GM12878 (cell line): ENCODE measurements around the gene TAPBP. TPM values are rescaled to one million over a fixed set of nuclear protein-coding genes. Genes with fewer than 3 reads are reported as not detected.

ENCODE experiments used
- ATAC-seq: fragments of 200-7000 bp; cut with Tn5 transposase; 3 replicates; pipeline ENCODE4 v1.9.1; 2020; ENCODE audit warnings: mild to moderate bottlenecking, moderate library complexity
- BruUV-seq: library from RNA; stranded (reverse); fragments of 400-500 nt; replicated peaks from 2 replicates; lab custom pipeline; 2021; lab: Mats Ljungman, UMichigan
- CTCF ChIA-PET: fragments of 300-600 bp; sonication (Branson Sonifier 250); formaldehyde crosslinking; extraction: SDS; loops from one replicate; lab custom pipeline; 2021; ENCODE audit warnings: inconsistent platforms; lab: Yijun Ruan, JAX
- POLR2A ChIA-PET: fragments of 350-600 bp; formaldehyde crosslinking; extraction: SDS; loops from one replicate; lab custom pipeline; 2021; ENCODE audit warnings: inconsistent platforms; lab: Charles Lee
- RAD21 ChIA-PET: fragments of 300-600 bp; sonication (Branson Sonifier 250); formaldehyde crosslinking; loops from one replicate; lab custom pipeline; 2023; ENCODE audit warnings: antibody characterized with exemption; ENCODE audit not compliant: unreplicated experiment; lab: Charles Lee
- SMC1A ChIA-PET: fragments of 300-600 bp; sonication (Branson Sonifier 250); formaldehyde crosslinking; loops from one replicate; lab custom pipeline; 2023; ENCODE audit not compliant: unreplicated experiment, uncharacterized antibody; lab: Charles Lee
- DNase-seq: peaks from one replicate; pipeline ENCODE4 v3.0.0-alpha.2; 2011; ENCODE audit warnings: low read depth, low spot score
- FAIRE-seq: peaks from 3 replicates; lab custom pipeline; 2011; peaks lifted over from hg19 to GRCh38; lab: Jason Lieb, UNC
- H2AFZ ChIP-seq: 2 replicates; pipeline ENCODE4 v1.6.0; 2011; ENCODE audit warnings: low read depth, low read length, control low read depth; ENCODE audit not compliant: control insufficient read depth
- H3K27ac ChIP-seq: 2 replicates; pipeline ENCODE4 v1.5.1; 2011; ENCODE audit warnings: control low read depth; ENCODE audit not compliant: control insufficient read depth, insufficient read depth
- H3K27me3 ChIP-seq, 2 experiments: replicated peaks in 1 of 2; 2 replicates each; pipeline versions ENCODE4 v1.6.0 to v1.6.1; 2011; ENCODE audit warnings: low read length in 1 of 2; ENCODE audit not compliant: control insufficient read depth in 2 of 2, insufficient read depth in 2 of 2
- H3K36me3 ChIP-seq, 2 experiments: 2 replicates each; pipeline ENCODE4 v1.5.1; 2011; ENCODE audit warnings: low read length in 1 of 2; ENCODE audit not compliant: control insufficient read depth in 2 of 2, insufficient read depth in 2 of 2
- H3K4me1 ChIP-seq: 2 replicates; pipeline ENCODE4 v1.6.1; 2011; ENCODE audit warnings: mild to moderate bottlenecking, low read length, moderate library complexity, mixed read lengths; ENCODE audit not compliant: control insufficient read depth, insufficient read depth
- H3K4me2 ChIP-seq: 2 replicates; pipeline ENCODE4 v1.6.0; 2011; ENCODE audit warnings: control low read depth; ENCODE audit not compliant: control insufficient read depth, insufficient read depth
- H3K4me3 ChIP-seq: fragments of 200-600 bp; sonication (generic); 2 replicates; pipeline ENCODE4 v1.5.1; 2016
- H3K79me2 ChIP-seq: 2 replicates; pipeline ENCODE4 v1.6.0; 2011; ENCODE audit warnings: low read length; ENCODE audit not compliant: control insufficient read depth, insufficient read depth
- H3K9ac ChIP-seq: 2 replicates; pipeline ENCODE4 v1.8.0; 2011; ENCODE audit warnings: low read length, control low read depth, mixed read lengths; ENCODE audit not compliant: control insufficient read depth, insufficient read depth
- H3K9me3 ChIP-seq: replicated peaks from 3 replicates; pipeline ENCODE4 v1.5.1; 2011; ENCODE audit warnings: mild to moderate bottlenecking, low read length; ENCODE audit not compliant: control insufficient read depth, insufficient read depth
- H4K20me1 ChIP-seq: 2 replicates; pipeline ENCODE4 v1.6.0; 2011; ENCODE audit not compliant: control insufficient read depth, insufficient read depth
- ASH2L ChIP-seq: fragments of 300-600, 200-600 bp; sonication (generic); IDR thresholded peaks from 2 replicates; pipeline ENCODE4 v1.6.1; 2017; ENCODE audit warnings: low read depth, mild to moderate bottlenecking, borderline replicate concordance
- BCL11A ChIP-seq: IDR thresholded peaks from 2 replicates; pipeline ENCODE4 v1.6.1; 2011; ENCODE audit warnings: low read depth, low read length
- EGR1 ChIP-seq, 2 experiments: IDR thresholded peaks; 1 replicate in 1 of 2; 2 replicates in 1 of 2; pipeline ENCODE4 v1.6.1; 2011 to 2012; ENCODE audit warnings: low read depth in 2 of 2, low read length in 2 of 2, borderline replicate concordance in 1 of 2, mild to moderate bottlenecking in 1 of 2, moderate library complexity in 1 of 2
- FOXK2 ChIP-seq: fragments of 450-650 bp; IDR thresholded peaks from 2 replicates; pipeline ENCODE4 v1.6.1; 2017; ENCODE audit warnings: mild to moderate bottlenecking, moderate library complexity
- KLF5 ChIP-seq: fragments of 450-650 bp; IDR thresholded peaks from 2 replicates; pipeline ENCODE4 v1.6.1; 2014; ENCODE audit warnings: mild to moderate bottlenecking; ENCODE audit not compliant: partially characterized antibody
- NFYA ChIP-seq: IDR thresholded peaks from 2 replicates; pipeline ENCODE4 v1.6.1; 2011; ENCODE audit warnings: low read depth, mild to moderate bottlenecking, low read length, improper control_type of control experiment, borderline replicate concordance
- SUPT20H ChIP-seq: IDR thresholded peaks from 2 replicates; pipeline ENCODE4 v1.6.1; 2011; ENCODE audit warnings: low read depth, mild to moderate bottlenecking, low read length, moderate library complexity, borderline replicate concordance; ENCODE audit not compliant: control insufficient read depth
- WGBS: methylation state at CpG from one replicate; pipeline ENCODE4 v1.1.6; 2016; ENCODE audit warnings: low lambda C conversion rate; ENCODE audit not compliant: insufficient replicate concordance, insufficient coverage; ENCODE audit errors: missing lambda C conversion rate; 5-methylcytosine and 5-hydroxymethylcytosine counted together
- in situ Hi-C: fragments of 300-500 bp; cut with MboI; formaldehyde crosslinking; loops from 9 replicates; pipeline ENCODE4 v1.14.3; 2018; ENCODE audit warnings: mixed read lengths
- intact Hi-C: fragments of 100-400 bp; cut with micrococcal nuclease; formaldehyde crosslinking; loops from one replicate; pipeline ENCODE4 v1.14.2; 2022; ENCODE audit not compliant: unreplicated experiment
- polyA plus RNA-seq, 11 experiments: library from polyadenylated mRNA; depleted of rRNA in 4 of 11; unstranded in 6 of 11; stranded (reverse) in 5 of 11; fragments of >200 nt; fragmentation: Nextera tagmentation in 4 of 11; fragmentation: Illumina TruSeq in 1 of 11; extraction: Ambion mirVana in 4 of 11; extraction: Trizol in 1 of 11; gene quantifications; 1 replicate in 1 of 11; 2 replicates in 10 of 11; pipeline versions ENCODE4 v1.2.1 to v1.2.3, GENCODE V29; 2011 to 2016; ENCODE audit warnings: inconsistent platforms in 2 of 11, missing spikeins in 2 of 11, low read depth in 1 of 11
- total RNA-seq, 4 experiments: library from RNA; depleted of rRNA in 3 of 4; stranded (reverse); fragments of >200 nt in 3 of 4; fragmentation: Illumina TruSeq in 1 of 4; extraction: Trizol in 1 of 4; gene quantifications; 2 replicates each; pipeline versions ENCODE4 v1.2.1 to v1.2.3, GENCODE V29; 2013 to 2021
- TF ChIP-seq, protein P1 (sequence below): fragments of 450-650 bp; IDR thresholded peaks from 2 replicates; pipeline ENCODE4 v1.6.1; 2017; ENCODE audit warnings: low read depth, mild to moderate bottlenecking, moderate library complexity
- TF ChIP-seq, protein P2 (sequence below): fragments of 450-650 bp; formaldehyde crosslinking; IDR thresholded peaks from 2 replicates; pipeline ENCODE4 v1.5.0; 2022; ENCODE audit warnings: mild to moderate bottlenecking, missing genetic modification characterization
- TF ChIP-seq, protein P3 (sequence below): fragments of 450-650 bp; IDR thresholded peaks from 2 replicates; pipeline ENCODE4 v1.6.1; 2017; ENCODE audit warnings: mild to moderate bottlenecking, moderate library complexity

The TAPBP gene
- total and polyA plus RNA-seq, 10 of the 15 experiments (the other 5 are each of a cell fraction or from before 2014, with no cell fraction given): 14.6 to 210 (median 78.1) TPM

DNA sequence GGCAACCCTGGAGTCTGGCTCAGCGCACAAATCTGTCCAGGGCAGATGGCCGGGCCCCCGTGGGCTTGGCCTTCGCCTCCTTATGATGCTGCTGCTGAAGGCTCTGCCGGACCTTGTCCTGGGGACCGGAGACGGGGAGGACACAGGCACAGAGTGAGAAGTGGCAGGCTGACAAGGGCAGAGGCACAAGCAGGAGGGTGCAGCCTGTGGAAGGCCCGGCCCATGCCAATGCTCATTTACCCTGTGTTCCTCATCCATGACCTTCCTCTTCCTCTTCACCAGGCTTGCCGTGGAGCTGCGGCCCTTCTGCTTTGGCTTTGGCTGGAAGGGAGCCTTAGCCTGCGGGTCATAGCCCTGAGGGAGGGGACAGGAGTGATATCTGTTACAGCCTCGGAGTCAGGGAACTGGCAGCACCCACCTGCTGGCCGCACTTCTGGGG is 34.6 kb downstream of the TAPBP start:
- in situ Hi-C loops: no loop called here
- no peak overlapping the region for H3K27ac ChIP-seq
- TF ChIP-seq, protein P1, sequence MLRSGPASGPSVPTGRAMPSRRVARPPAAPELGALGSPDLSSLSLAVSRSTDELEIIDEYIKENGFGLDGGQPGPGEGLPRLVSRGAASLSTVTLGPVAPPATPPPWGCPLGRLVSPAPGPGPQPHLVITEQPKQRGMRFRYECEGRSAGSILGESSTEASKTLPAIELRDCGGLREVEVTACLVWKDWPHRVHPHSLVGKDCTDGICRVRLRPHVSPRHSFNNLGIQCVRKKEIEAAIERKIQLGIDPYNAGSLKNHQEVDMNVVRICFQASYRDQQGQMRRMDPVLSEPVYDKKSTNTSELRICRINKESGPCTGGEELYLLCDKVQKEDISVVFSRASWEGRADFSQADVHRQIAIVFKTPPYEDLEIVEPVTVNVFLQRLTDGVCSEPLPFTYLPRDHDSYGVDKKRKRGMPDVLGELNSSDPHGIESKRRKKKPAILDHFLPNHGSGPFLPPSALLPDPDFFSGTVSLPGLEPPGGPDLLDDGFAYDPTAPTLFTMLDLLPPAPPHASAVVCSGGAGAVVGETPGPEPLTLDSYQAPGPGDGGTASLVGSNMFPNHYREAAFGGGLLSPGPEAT: no peak
- TF ChIP-seq, protein P2, sequence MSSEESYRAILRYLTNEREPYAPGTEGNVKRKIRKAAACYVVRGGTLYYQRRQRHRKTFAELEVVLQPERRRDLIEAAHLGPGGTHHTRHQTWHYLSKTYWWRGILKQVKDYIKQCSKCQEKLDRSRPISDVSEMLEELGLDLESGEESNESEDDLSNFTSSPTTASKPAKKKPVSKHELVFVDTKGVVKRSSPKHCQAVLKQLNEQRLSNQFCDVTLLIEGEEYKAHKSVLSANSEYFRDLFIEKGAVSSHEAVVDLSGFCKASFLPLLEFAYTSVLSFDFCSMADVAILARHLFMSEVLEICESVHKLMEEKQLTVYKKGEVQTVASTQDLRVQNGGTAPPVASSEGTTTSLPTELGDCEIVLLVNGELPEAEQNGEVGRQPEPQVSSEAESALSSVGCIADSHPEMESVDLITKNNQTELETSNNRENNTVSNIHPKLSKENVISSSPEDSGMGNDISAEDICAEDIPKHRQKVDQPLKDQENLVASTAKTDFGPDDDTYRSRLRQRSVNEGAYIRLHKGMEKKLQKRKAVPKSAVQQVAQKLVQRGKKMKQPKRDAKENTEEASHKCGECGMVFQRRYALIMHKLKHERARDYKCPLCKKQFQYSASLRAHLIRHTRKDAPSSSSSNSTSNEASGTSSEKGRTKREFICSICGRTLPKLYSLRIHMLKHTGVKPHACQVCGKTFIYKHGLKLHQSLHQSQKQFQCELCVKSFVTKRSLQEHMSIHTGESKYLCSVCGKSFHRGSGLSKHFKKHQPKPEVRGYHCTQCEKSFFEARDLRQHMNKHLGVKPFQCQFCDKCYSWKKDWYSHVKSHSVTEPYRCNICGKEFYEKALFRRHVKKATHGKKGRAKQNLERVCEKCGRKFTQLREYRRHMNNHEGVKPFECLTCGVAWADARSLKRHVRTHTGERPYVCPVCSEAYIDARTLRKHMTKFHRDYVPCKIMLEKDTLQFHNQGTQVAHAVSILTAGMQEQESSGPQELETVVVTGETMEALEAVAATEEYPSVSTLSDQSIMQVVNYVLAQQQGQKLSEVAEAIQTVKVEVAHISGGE (CRISPR knock-in tag): no peak
- TF ChIP-seq NFYA (no peak), SUPT20H (no peak), KLF5 (no peak), BCL11A (no peak), FOXK2 (no peak), ASH2L (no peak), EGR1 (IDR thresholded peaks at IDR 0.05; ENCODE audit: borderline replicate concordance in 1 of 2, low read depth in 2 of 2, low read length in 2 of 2) (no peak)
- TF ChIP-seq, protein P3, sequence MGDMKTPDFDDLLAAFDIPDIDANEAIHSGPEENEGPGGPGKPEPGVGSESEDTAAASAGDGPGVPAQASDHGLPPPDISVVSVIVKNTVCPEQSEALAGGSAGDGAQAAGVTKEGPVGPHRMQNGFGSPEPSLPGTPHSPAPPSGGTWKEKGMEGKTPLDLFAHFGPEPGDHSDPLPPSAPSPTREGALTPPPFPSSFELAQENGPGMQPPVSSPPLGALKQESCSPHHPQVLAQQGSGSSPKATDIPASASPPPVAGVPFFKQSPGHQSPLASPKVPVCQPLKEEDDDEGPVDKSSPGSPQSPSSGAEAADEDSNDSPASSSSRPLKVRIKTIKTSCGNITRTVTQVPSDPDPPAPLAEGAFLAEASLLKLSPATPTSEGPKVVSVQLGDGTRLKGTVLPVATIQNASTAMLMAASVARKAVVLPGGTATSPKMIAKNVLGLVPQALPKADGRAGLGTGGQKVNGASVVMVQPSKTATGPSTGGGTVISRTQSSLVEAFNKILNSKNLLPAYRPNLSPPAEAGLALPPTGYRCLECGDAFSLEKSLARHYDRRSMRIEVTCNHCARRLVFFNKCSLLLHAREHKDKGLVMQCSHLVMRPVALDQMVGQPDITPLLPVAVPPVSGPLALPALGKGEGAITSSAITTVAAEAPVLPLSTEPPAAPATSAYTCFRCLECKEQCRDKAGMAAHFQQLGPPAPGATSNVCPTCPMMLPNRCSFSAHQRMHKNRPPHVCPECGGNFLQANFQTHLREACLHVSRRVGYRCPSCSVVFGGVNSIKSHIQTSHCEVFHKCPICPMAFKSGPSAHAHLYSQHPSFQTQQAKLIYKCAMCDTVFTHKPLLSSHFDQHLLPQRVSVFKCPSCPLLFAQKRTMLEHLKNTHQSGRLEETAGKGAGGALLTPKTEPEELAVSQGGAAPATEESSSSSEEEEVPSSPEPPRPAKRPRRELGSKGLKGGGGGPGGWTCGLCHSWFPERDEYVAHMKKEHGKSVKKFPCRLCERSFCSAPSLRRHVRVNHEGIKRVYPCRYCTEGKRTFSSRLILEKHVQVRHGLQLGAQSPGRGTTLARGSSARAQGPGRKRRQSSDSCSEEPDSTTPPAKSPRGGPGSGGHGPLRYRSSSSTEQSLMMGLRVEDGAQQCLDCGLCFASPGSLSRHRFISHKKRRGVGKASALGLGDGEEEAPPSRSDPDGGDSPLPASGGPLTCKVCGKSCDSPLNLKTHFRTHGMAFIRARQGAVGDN: no peak
- H3K9me3 ChIP-seq: no peaks in the 10 kb centered on the region
- POLR2A ChIA-PET: interaction anchor here (3.4 to 3.9 kb wide), 2 partner anchors 10 to 18 kb away, joined by 19 to 38 read pairs; partner anchors contain the start of genes PFDN6 and WDR46
- H3K79me2 ChIP-seq: peaks cover 31% of the 10 kb centered on the region
- ATAC-seq (no peak), FAIRE-seq (no peak), DNase-seq (no peak)
- H3K4me1 ChIP-seq: peaks cover 22% of the 10 kb centered on the region
- no peak overlapping the region for H3K4me2 ChIP-seq
- RAD21 ChIA-PET: no interaction called here
- CTCF ChIA-PET: interaction anchor here (1.7 to 3.9 kb wide), 3 partner anchors 30 to 152 kb away, joined by 3 to 22 read pairs (median 5); no protein-coding TSS in a partner anchor
- H3K36me3 ChIP-seq: peaks cover 25 to 29% of the 10 kb centered on the region in 2 experiments
- intact Hi-C loops: loop anchor here (5.0 kb wide), 1 partner anchor 113 kb away; the partner anchor contains the start of gene KIFC1
- no peak overlapping the region for H2AFZ ChIP-seq
- H3K9ac ChIP-seq: no peak overlapping the region
- peaks cover 6% of the 10 kb centered on the region for H4K20me1 ChIP-seq
- no peaks in the 10 kb centered on the region for H3K27me3 ChIP-seq
- no peak overlapping the region for H3K4me3 ChIP-seq
- SMC1A ChIA-PET: interaction anchor here (3.6 kb wide), 1 partner anchor 10 kb away, joined by 25 read pairs; the partner anchor contains the start of genes PFDN6 and WDR46
- 88% methylated on average over 13 of the region's 13 CpGs for WGBS
- no TSS peak for BruUV-seq
